ENCODE data around the gene RNF213. TPM values are rescaled to one million over a fixed set of nuclear protein-coding genes. Genes with fewer than 3 reads are reported as not detected.

Gene RNF213
- total RNA-seq, 4 donors from 2014 or later = 90.5 to 186 (median 142) TPM

DNA sequence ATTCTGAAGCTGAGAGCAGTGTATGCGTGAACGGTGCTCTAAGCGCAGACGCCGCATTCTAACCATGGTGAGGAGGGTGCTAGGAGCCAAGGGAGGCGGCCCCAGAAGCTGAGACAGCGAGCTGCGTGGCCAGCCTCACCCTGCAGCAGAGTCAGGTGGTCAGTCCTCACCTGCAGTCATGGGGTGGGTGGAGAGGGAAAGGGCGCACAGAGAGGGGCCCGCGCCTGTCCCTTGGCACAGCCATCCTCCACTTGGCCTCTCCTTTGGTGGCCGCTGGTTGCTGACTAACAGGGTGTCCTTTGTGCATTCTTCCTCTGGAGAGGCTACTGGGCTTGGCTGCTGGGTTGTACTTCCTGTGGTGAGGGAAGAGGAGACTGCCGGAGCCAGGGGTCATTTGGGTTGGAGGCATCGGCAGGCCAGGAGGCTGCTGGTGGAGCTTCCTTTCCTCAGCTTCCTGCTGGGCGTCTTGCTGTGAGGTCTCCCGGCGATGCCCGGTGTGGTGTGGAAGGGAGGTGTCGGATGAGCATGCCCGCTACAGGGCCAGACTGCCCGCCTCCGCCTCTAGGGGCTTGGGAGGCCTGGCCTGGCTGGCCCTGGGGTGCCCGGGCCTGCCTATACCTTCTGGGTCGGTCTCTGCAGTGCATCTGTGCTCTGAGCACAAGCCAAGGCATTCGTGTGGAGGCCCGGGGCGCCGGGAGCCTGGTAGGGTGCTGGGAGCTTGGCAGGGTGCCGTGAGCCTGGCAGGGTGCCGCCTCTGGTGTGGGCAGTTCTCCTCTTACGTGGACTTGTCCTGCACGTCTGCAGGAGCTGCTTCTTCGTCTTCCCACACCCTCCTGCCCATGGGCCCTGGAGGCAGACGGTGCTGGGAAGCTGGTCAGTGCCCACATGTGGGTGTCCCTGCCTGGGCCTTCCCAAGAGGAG, 17.4 kb downstream of the RNF213 start:
- Histone ChIP-seq H3K27me3 (no peaks in the 10 kb centered on the region), H3K27ac (no peak overlapping the region), H3K9me3 (no peaks in the 10 kb centered on the region), H3K4me3 (no peak overlapping the region), H3K36me3 (no peaks in the 10 kb centered on the region), H3K4me1 (no peaks in the 10 kb centered on the region)
- intact Hi-C loops (cut with DNase I; ENCODE audit: low total_unique reads) = no loop called here
- no peak for TF ChIP-seq POLR2A (IDR thresholded peaks at IDR 0.05)
- TF ChIP-seq, protein P1, sequence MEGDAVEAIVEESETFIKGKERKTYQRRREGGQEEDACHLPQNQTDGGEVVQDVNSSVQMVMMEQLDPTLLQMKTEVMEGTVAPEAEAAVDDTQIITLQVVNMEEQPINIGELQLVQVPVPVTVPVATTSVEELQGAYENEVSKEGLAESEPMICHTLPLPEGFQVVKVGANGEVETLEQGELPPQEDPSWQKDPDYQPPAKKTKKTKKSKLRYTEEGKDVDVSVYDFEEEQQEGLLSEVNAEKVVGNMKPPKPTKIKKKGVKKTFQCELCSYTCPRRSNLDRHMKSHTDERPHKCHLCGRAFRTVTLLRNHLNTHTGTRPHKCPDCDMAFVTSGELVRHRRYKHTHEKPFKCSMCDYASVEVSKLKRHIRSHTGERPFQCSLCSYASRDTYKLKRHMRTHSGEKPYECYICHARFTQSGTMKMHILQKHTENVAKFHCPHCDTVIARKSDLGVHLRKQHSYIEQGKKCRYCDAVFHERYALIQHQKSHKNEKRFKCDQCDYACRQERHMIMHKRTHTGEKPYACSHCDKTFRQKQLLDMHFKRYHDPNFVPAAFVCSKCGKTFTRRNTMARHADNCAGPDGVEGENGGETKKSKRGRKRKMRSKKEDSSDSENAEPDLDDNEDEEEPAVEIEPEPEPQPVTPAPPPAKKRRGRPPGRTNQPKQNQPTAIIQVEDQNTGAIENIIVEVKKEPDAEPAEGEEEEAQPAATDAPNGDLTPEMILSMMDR (IDR thresholded peaks at IDR 0.05) = no peak
- DNase-seq = peak in 1 of 2 donors; percentile 37

DNA sequence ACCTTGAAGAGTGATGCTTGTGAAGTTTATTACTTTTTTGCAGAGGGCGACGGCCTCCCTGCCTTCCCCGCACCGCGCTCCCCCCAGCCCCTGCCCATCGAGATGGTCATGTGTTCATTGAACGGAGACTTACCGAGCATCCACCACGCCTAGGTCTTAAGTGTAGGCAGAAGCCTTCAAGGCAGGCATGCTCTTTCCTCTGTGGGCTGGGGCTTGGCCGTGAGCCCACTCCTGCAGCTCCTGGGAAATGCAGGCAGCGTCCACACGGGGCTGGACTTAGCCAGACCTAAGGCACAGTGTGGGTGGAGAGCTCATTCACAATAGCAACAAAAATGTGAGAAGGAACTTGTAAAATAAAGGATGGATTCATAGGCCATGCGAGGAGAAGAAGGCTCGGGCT, 19.2 kb downstream of the RNF213 start:
- Histone ChIP-seq H3K4me3 (no peak overlapping the region), H3K4me1 (no peaks in the 10 kb centered on the region), H3K27me3 (no peaks in the 10 kb centered on the region), H3K9me3 (no peaks in the 10 kb centered on the region), H3K36me3 (no peaks in the 10 kb centered on the region), H3K27ac (no peak overlapping the region)
- TF ChIP-seq, protein P1 (IDR thresholded peaks at IDR 0.05) = peak in 1 of 4 experiments; percentile 25
- no peak for TF ChIP-seq POLR2A (IDR thresholded peaks at IDR 0.05)
- DNase-seq = peak; percentile 41 to 84
- intact Hi-C loops (cut with DNase I; ENCODE audit: low total_unique reads) = no loop called here

DNA sequence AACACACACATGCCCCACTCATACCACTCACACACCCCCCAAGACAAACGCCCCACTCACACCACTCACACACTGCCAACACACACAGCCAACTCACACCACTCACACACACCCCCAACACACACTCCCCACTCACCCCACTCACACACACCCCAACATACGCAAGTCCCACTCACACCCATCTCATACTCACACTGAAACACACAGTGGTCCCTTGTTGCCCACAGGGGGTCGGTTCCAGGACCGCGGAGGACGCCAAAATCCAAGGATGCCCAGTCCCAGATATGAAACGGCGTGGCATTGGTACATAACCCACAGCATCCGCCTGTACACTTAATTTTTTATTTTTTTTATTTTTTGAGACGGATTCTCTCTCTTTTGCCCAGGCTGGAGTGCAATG, 20.9 kb downstream of the RNF213 start:
- Histone ChIP-seq H3K36me3 (no peaks in the 10 kb centered on the region), H3K4me3 (no peak overlapping the region), H3K4me1 (no peaks in the 10 kb centered on the region), H3K9me3 (no peaks in the 10 kb centered on the region), H3K27ac (no peak overlapping the region), H3K27me3 (no peaks in the 10 kb centered on the region)
- TF ChIP-seq, protein P1 (IDR thresholded peaks at IDR 0.05) = no peak
- no peak for DNase-seq
- intact Hi-C loops (cut with DNase I; ENCODE audit: low total_unique reads) = no loop called here

DNA sequence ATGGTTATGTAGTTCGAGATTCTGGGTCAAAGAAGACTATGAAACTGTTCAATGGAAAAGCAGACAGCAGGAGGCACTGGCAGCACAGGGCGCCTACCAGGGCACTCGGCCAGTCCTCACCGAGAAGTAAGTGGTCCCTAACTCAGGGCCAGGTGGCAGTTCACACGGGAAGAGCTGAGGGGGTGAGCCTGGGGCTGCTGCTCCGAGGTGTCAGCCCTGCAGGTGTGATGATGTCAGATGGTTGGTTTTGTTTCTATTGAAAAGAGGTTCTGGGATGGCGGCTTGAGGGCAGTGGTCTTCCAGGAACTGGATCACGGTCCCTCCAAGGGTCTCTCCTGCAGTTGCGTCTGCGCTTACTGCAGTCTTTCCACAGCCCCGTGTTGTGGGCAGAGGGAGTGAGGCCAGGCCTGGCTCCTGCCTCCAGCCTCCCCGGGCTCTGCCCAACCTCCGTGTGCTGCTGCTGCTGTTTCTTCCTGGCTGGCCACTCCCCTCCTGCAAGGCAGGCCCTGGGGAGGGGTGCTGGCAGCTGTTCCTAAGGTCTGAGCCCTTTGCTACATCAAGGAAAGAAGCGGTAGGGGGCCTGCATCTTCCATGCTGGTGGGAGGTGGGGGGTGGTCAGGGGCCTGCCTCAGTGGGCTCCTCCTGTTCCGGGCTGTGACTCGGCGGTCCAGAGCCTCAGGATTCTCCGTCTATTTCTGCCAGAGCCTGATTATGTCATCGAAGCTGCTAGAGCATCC, 22.6 kb downstream of the RNF213 start:
- Histone ChIP-seq H3K36me3 (no peaks in the 10 kb centered on the region), H3K4me1 (no peaks in the 10 kb centered on the region), H3K27me3 (no peaks in the 10 kb centered on the region), H3K9me3 (no peaks in the 10 kb centered on the region), H3K27ac (no peak overlapping the region), H3K4me3 (no peak overlapping the region)
- no peak for DNase-seq
- intact Hi-C loops (cut with DNase I; ENCODE audit: low total_unique reads) = no loop called here
- TF ChIP-seq POLR2A (IDR thresholded peaks at IDR 0.05) = no peak
- TF ChIP-seq, protein P1 (IDR thresholded peaks at IDR 0.05) = no peak

DNA sequence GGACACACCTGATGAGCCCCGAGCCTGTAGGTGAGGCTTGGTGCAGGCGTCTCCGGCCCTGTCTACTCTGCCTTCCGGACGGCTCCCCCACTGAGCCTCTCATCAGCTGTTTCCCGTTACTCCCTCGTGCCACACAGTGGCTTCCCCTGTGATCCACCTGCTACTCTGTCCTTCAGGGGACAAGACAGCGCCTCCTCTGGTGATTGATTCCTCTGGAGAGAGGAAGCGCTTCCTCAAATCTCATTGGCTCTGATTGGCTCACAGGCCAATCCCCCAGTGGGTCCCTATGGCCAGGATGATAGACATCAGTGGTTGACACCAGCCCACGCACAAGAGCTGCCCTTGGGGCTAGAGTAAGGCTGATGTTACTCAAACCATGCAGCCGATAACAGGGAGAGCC, 24.0 kb downstream of the RNF213 start:
- no peaks in the 10 kb centered on the region for H3K9me3 ChIP-seq
- H3K27ac ChIP-seq = no peak overlapping the region
- H3K36me3 ChIP-seq = no peaks in the 10 kb centered on the region
- H3K27me3 ChIP-seq = no peaks in the 10 kb centered on the region
- no peak overlapping the region for H3K4me3 ChIP-seq
- no peaks in the 10 kb centered on the region for H3K4me1 ChIP-seq
- no peak for TF ChIP-seq POLR2A (IDR thresholded peaks at IDR 0.05)
- TF ChIP-seq, protein P1 (IDR thresholded peaks at IDR 0.05) = no peak
- intact Hi-C loops (cut with DNase I; ENCODE audit: low total_unique reads) = no loop called here
- no peak for DNase-seq
